Mucosa of rectum (tissue), 2 donors: Measurements from ENCODE around the gene USP32.
"Not testable (repeated sequence)": the region's sequence is repeated elsewhere in the genome, so short reads cannot be mapped to it uniquely, and the experiment has no call there.

ENCODE experiments used
- H3K27ac ChIP-seq, 2 donors: one replicate each; pipeline ENCODE4 v1.7.0; 2013; ENCODE audit warnings: inconsistent platforms in 2 of 2, low read depth in 2 of 2, low read length in 2 of 2
- H3K27me3 ChIP-seq, 2 donors: one replicate each; pipeline ENCODE4 v1.7.0; 2013; ENCODE audit warnings: low read length in 2 of 2; ENCODE audit not compliant: control insufficient read depth in 2 of 2, insufficient read depth in 2 of 2
- H3K36me3 ChIP-seq, 2 donors: one replicate each; pipeline ENCODE4 v1.7.0; 2013; ENCODE audit warnings: low read length in 2 of 2; ENCODE audit not compliant: control insufficient read depth in 2 of 2, insufficient read depth in 2 of 2
- H3K4me1 ChIP-seq, 2 donors: one replicate each; pipeline ENCODE4 v1.7.0; 2013; ENCODE audit warnings: low read length in 2 of 2, mild to moderate bottlenecking in 1 of 2; ENCODE audit not compliant: control insufficient read depth in 2 of 2, insufficient read depth in 2 of 2
- H3K4me3 ChIP-seq, 2 donors: one replicate each; pipeline ENCODE4 v1.7.0; 2013; ENCODE audit warnings: low read length in 2 of 2
- H3K9ac ChIP-seq, 2 donors: one replicate each; pipeline ENCODE4 v1.7.0; 2013; ENCODE audit warnings: low read length in 2 of 2, low read depth in 1 of 2, mild to moderate bottlenecking in 1 of 2
- H3K9me3 ChIP-seq, 2 donors: one replicate each; pipeline ENCODE4 v1.7.0; 2013; ENCODE audit warnings: low read length in 2 of 2; ENCODE audit not compliant: control insufficient read depth in 2 of 2
- donor health status: healthy.
- donor health status: Normal muscosa, but diverticular disease.

The USP32 gene

DNA sequence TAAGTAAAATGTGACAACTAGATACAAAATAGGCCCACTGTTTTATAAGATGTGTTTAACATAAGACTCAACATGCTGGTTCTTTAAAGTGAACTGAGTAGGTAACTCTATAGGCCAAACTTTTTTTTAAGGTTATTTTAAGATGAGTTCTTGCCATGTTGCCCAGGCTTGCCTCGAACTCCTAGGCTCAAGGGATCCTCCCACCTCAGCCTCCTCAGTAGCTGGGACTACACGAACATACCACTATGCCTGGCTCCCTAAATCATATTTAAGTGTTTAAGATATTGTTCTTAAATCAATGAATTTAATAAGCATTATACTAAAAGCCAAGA is 69.9 kb downstream of the USP32 start:
- H3K9ac ChIP-seq = no peak overlapping the region
- H3K9me3 ChIP-seq = no peaks in the 10 kb centered on the region
- H3K27ac ChIP-seq = no peak overlapping the region
- no peak overlapping the region for H3K4me3 ChIP-seq
- H3K27me3 ChIP-seq = no peaks in the 10 kb centered on the region
- no peaks in the 10 kb centered on the region for H3K36me3 ChIP-seq
- H3K4me1 ChIP-seq = no peaks in the 10 kb centered on the region

GRCh38 chr17:60321336-60322055 is 70.4 kb downstream of the USP32 start:
- no peaks in the 10 kb centered on the region for H3K36me3 ChIP-seq
- H3K4me1 ChIP-seq = no peaks in the 10 kb centered on the region
- no peak overlapping the region for H3K27ac ChIP-seq
- no peaks in the 10 kb centered on the region for H3K9me3 ChIP-seq
- H3K27me3 ChIP-seq = no peaks in the 10 kb centered on the region
- no peak overlapping the region for H3K9ac ChIP-seq
- no peak overlapping the region for H3K4me3 ChIP-seq

DNA sequence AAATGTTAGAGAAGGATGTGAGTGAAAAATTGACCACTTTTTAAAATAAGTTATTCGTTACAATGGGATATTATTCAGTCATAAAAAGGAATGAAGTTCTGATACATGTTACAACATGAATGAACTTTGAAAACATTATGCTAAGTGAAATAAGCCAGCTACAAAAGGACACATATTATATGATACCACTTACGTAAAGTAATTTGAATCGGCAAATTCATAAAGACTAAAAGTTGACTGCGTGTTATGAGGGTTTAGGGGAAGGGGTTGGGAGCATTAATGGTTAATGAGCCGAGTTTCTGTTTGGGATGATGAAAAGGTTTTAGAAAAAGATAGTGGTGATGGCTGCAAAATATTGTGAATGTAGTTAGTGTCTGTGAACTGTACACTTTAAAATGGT is 73.1 kb downstream of the USP32 start:
- Histone ChIP-seq H3K4me1 (no peaks in the 10 kb centered on the region), H3K9ac (no peak overlapping the region), H3K4me3 (no peak overlapping the region), H3K9me3 (no peaks in the 10 kb centered on the region), H3K27me3 (no peaks in the 10 kb centered on the region), H3K36me3 (no peaks in the 10 kb centered on the region), H3K27ac (no peak overlapping the region)

GRCh38 chr17:60318326-60318725 is 73.6 kb downstream of the USP32 start:
- Histone ChIP-seq H3K27ac (no peak overlapping the region), H3K9me3 (no peaks in the 10 kb centered on the region), H3K9ac (no peak overlapping the region)

GRCh38 chr17:60315650-60316049 is 76.3 kb downstream of the USP32 start:
- Histone ChIP-seq H3K27me3 (no peaks in the 10 kb centered on the region), H3K4me3 (no peak overlapping the region), H3K9ac (no peak overlapping the region), H3K9me3 (no peaks in the 10 kb centered on the region), H3K27ac (no peak overlapping the region), H3K4me1 (no peaks in the 10 kb centered on the region), H3K36me3 (no peaks in the 10 kb centered on the region)

More at GRCh38 chr17:60318326-60318725, 73.6 kb downstream of the USP32 start:
- no peak overlapping the region for H3K4me3 ChIP-seq
- no peaks in the 10 kb centered on the region for H3K36me3 ChIP-seq
- H3K27me3 ChIP-seq = no peaks in the 10 kb centered on the region
- H3K4me1 ChIP-seq = no peaks in the 10 kb centered on the region

GRCh38 chr17:60314900-60315299 is 77.0 kb downstream of the USP32 start:
- not testable (repeated sequence) for H3K4me3 ChIP-seq, H3K9me3 ChIP-seq, H3K9ac ChIP-seq, H3K27me3 ChIP-seq, H3K27ac ChIP-seq, H3K4me1 ChIP-seq, H3K36me3 ChIP-seq

DNA sequence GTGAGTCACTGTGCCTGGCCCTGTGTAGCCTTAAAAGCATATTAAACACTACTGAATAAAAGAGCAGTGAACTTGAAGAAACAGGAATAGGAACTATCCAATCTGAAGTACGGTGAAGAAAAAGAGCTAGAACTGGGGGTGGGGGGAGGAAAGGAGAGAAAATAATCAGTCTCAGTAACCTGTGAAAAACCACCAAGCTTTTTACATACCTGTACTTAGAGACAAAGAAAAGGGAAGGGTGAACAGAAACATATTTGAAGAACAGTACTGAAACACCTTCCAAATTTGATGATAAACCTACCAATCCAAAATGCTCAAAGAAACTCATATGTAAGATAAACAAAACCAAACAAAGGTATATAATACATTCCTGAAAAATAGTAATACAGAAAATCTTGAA is 77.5 kb downstream of the USP32 start:
- Histone ChIP-seq H3K27me3 (no peaks in the 10 kb centered on the region), H3K9me3 (no peaks in the 10 kb centered on the region), H3K9ac (no peak overlapping the region), H3K27ac (no peak overlapping the region), H3K4me3 (no peak overlapping the region), H3K36me3 (no peaks in the 10 kb centered on the region), H3K4me1 (no peaks in the 10 kb centered on the region)

DNA sequence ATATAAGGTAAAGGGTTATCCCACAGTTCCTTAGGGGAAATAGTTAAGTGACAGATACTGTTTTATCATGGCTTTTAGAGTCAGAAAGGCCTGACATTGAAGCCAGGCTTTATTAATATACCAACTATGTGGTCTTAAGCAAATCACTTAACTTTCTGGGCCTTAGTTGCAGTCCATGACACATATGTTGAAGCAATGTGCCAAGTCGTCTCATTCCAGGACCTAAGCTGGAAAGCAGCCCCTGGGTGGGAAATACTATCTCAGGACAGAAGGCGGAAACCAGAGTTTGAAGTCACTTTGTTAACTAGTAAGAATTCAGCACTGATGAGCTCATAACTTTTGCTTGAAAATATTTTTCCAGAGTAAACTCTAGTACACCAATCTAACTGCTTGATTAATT is 80.0 kb downstream of the USP32 start:
- Histone ChIP-seq H3K9ac (no peak overlapping the region), H3K4me3 (no peak overlapping the region), H3K4me1 (no peaks in the 10 kb centered on the region), H3K9me3 (no peaks in the 10 kb centered on the region), H3K36me3 (no peaks in the 10 kb centered on the region), H3K27ac (no peak overlapping the region), H3K27me3 (no peaks in the 10 kb centered on the region)

DNA sequence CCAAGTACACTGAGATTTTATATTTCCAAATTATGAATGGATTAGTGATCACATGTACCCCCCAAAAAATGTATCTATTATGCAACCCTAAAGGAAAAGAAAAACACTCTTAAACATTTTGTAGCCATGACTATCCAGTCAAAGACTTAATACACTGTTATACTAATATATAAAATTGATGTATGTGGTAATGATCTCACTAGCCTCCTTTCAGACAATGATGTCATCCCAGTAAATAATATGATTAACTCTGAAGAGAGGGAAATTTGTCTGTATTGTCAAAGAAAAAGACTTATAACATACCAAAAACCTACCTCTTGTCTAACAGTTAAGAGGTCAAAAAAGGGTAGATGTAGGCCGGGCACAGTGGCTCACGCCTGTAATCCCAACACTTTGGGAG is 80.7 kb downstream of the USP32 start:
- Histone ChIP-seq H3K4me3 (no peak overlapping the region), H3K27ac (no peak overlapping the region), H3K27me3 (no peaks in the 10 kb centered on the region), H3K9ac (no peak overlapping the region), H3K9me3 (no peaks in the 10 kb centered on the region), H3K4me1 (no peaks in the 10 kb centered on the region), H3K36me3 (no peaks in the 10 kb centered on the region)

GRCh38 chr17:60305141-60305540 is 86.8 kb downstream of the USP32 start:
- no peak overlapping the region for H3K4me3 ChIP-seq
- H3K9ac ChIP-seq = no peak overlapping the region
- H3K9me3 ChIP-seq = no peaks in the 10 kb centered on the region
- H3K27ac ChIP-seq = no peak overlapping the region
- H3K27me3 ChIP-seq = no peaks in the 10 kb centered on the region
- no peaks in the 10 kb centered on the region for H3K36me3 ChIP-seq
- peaks cover 0 to 9% of the 10 kb centered on the region in 2 donors for H3K4me1 ChIP-seq

- Histone ChIP-seq H3K27ac (no peak overlapping the region), H3K9ac (no peak overlapping the region), H3K4me3 (no peak overlapping the region), H3K4me1 (peaks cover 0 to 9% of the 10 kb centered on the region in 2 donors), H3K27me3 (no peaks in the 10 kb centered on the region), H3K9me3 (no peaks in the 10 kb centered on the region), H3K36me3 (no peaks in the 10 kb centered on the region)
These were observed 87.4 kb downstream of the USP32 start for GRCh38 chr17:60304502-60304901.
